HepG2 (cell line): ENCODE results near the gene RAB36. TPM values are rescaled to one million over a fixed set of nuclear protein-coding genes. Genes with fewer than 3 reads are reported as not detected.

Experiments
- CCDC6 ChIP-seq: sonication (generic); formaldehyde crosslinking; IDR thresholded peaks from 2 replicates; pipeline ENCODE4 v1.8.1; 2022; ENCODE audit warnings: mild to moderate bottlenecking, missing genetic modification reagents, moderate library complexity
- ERF ChIP-seq: IDR thresholded peaks from 2 replicates; pipeline ENCODE4 v1.6.1; 2018; ENCODE audit warnings: missing biosample characterization, missing genetic modification reagents
- NFRKB ChIP-seq: fragments of 450-650 bp; IDR thresholded peaks from 2 replicates; pipeline ENCODE4 v1.6.1; 2017
- NR2F2 ChIP-seq: IDR thresholded peaks from 2 replicates; pipeline ENCODE4 v1.6.1; 2012; ENCODE audit warnings: low read depth, inconsistent platforms, borderline replicate concordance
- RFXAP ChIP-seq: sonication (generic); formaldehyde crosslinking; IDR thresholded peaks from 2 replicates; pipeline ENCODE4 v1.4.0; 2020; ENCODE audit warnings: missing genetic modification reagents, borderline replicate concordance
- SMAD1 ChIP-seq: sonication (generic); formaldehyde crosslinking; IDR thresholded peaks from 2 replicates; pipeline ENCODE4 v1.4.0; 2020; ENCODE audit warnings: missing genetic modification reagents, low read depth, mild to moderate bottlenecking, borderline replicate concordance
- TBL1XR1 ChIP-seq: fragments of 150-350 bp; IDR thresholded peaks from 2 replicates; pipeline ENCODE4 v1.6.1; 2014; ENCODE audit warnings: borderline replicate concordance, low read length; ENCODE audit not compliant: partially characterized antibody
- ZBTB40 ChIP-seq, 2 experiments: fragments of 450-650 bp in 1 of 2; sonication (generic) in 1 of 2; formaldehyde crosslinking in 1 of 2; IDR thresholded peaks; 2 replicates each; pipeline versions ENCODE4 v1.6.1 to v1.8.0; 2016 to 2022; ENCODE audit warnings: antibody characterized with exemption in 1 of 2, mild to moderate bottlenecking in 1 of 2, missing genetic modification reagents in 1 of 2
- ZNF256 ChIP-seq: sonication (generic); formaldehyde crosslinking; conservative IDR thresholded peaks from 2 replicates; pipeline ENCODE4 v1.4.0; 2020; ENCODE audit warnings: missing genetic modification reagents
- ZNF572 ChIP-seq: sonication (generic); formaldehyde crosslinking; IDR thresholded peaks from 2 replicates; pipeline ENCODE4 v1.5.1; 2020; ENCODE audit warnings: mild to moderate bottlenecking, missing genetic modification reagents
- polyA plus RNA-seq, 8 experiments: library from polyadenylated mRNA; depleted of rRNA in 3 of 8; stranded (reverse) in 7 of 8; unstranded in 1 of 8; fragments of >200 nt; fragmentation: Illumina TruSeq in 4 of 8; extraction: Trizol in 4 of 8; gene quantifications; 2 replicates each; pipeline versions ENCODE4 v1.2.1 to v1.2.3, GENCODE V29; 2011 to 2016; ENCODE audit warnings: low read depth in 4 of 8, missing spikeins in 1 of 8, mixed read lengths in 1 of 8; ENCODE audit not compliant: insufficient read depth in 1 of 8
- total RNA-seq, 5 experiments: library from RNA; depleted of rRNA; stranded (reverse); fragments of >200 nt; fragmentation: Illumina TruSeq; extraction: Trizol; gene quantifications; 2 replicates each; pipeline ENCODE4 v1.2.3, GENCODE V29; 2016; ENCODE audit warnings: low read depth in 1 of 5
- TF ChIP-seq, protein P1 (sequence below): sonication (generic); formaldehyde crosslinking; IDR thresholded peaks from 2 replicates; pipeline ENCODE4 v1.8.0; 2022; ENCODE audit warnings: mild to moderate bottlenecking, missing genetic modification reagents, moderate library complexity
- TF ChIP-seq, protein P2 (sequence below): sonication (generic); formaldehyde crosslinking; IDR thresholded peaks from 2 replicates; pipeline ENCODE4 v1.4.0; 2020; ENCODE audit warnings: missing genetic modification reagents, borderline replicate concordance
- TF ChIP-seq, protein P3 (sequence below): sonication (generic); formaldehyde crosslinking; conservative IDR thresholded peaks from 2 replicates; pipeline ENCODE4 v1.4.0; 2020; ENCODE audit warnings: missing genetic modification reagents

The RAB36 gene
- total and polyA plus RNA-seq, 2 of the 13 experiments (the other 11 are each of a cell fraction or from before 2014, with no cell fraction given): 0.24 to 0.86 TPM

DNA sequence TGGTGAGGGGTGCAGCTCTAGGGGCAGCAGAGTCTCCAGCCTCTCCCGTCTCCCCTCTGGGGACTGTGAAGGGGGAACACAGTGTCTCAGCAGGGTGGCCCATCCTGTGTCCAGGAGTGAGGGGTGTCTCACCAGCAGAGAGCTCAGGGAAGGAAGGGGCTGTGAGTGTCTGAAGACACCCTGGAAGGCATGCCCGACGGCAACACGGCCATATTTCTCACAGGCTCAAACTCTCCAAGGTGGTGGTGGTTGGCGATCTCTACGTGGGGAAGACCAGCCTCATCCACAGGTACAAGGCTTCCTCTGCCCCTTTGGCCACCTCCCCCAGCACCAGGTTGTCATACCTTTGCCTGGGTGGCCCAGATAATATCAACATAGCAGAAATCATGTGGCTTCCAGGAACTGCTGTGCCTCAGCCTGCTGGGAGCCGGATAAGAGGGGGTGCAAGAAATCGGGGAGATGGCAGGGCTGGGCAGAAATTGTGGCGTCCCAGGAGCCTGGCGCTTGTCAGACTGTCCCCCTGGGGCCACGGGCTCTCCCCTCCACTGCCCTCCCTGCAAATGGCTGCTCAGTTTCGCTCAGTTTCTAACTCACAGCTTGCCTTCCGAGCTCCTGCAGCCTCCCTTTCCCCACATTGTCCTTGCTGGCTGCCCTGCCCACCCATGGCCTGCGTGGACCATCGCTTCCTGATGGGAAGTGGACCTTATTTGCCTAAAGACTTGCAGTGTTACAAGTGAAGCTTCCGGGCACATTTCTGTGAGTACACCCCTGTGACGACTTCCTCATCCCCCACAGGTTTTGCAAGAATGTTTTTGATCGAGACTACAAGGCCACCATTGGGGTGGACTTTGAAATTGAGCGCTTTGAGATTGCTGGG, 7.2 kb downstream of the RAB36 start (continued):
- TF ChIP-seq ZBTB40 (IDR thresholded peaks at IDR 0.05): no peak
- TF ChIP-seq ZBTB40 (CRISPR knock-in tag; IDR thresholded peaks at IDR 0.05): no peak
- no peak for TF ChIP-seq SMAD1
- TF ChIP-seq ERF (CRISPR knock-in tag): peak; percentile 60; the same call in 1 of the 2 replicates
- TF ChIP-seq, protein P1, sequence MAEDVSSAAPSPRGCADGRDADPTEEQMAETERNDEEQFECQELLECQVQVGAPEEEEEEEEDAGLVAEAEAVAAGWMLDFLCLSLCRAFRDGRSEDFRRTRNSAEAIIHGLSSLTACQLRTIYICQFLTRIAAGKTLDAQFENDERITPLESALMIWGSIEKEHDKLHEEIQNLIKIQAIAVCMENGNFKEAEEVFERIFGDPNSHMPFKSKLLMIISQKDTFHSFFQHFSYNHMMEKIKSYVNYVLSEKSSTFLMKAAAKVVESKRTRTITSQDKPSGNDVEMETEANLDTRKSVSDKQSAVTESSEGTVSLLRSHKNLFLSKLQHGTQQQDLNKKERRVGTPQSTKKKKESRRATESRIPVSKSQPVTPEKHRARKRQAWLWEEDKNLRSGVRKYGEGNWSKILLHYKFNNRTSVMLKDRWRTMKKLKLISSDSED (CRISPR knock-in tag): no peak
- no peak for TF ChIP-seq TBL1XR1
- TF ChIP-seq RFXAP (CRISPR knock-in tag): no peak
- no peak for TF ChIP-seq NR2F2
- TF ChIP-seq ZNF256 (CRISPR knock-in tag): no peak
- no peak for TF ChIP-seq ZNF572 (CRISPR knock-in tag)
- TF ChIP-seq, protein P2, sequence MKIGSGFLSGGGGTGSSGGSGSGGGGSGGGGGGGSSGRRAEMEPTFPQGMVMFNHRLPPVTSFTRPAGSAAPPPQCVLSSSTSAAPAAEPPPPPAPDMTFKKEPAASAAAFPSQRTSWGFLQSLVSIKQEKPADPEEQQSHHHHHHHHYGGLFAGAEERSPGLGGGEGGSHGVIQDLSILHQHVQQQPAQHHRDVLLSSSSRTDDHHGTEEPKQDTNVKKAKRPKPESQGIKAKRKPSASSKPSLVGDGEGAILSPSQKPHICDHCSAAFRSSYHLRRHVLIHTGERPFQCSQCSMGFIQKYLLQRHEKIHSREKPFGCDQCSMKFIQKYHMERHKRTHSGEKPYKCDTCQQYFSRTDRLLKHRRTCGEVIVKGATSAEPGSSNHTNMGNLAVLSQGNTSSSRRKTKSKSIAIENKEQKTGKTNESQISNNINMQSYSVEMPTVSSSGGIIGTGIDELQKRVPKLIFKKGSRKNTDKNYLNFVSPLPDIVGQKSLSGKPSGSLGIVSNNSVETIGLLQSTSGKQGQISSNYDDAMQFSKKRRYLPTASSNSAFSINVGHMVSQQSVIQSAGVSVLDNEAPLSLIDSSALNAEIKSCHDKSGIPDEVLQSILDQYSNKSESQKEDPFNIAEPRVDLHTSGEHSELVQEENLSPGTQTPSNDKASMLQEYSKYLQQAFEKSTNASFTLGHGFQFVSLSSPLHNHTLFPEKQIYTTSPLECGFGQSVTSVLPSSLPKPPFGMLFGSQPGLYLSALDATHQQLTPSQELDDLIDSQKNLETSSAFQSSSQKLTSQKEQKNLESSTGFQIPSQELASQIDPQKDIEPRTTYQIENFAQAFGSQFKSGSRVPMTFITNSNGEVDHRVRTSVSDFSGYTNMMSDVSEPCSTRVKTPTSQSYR (CRISPR knock-in tag): peak; percentile 72; the same call in 1 of the 2 replicates
- TF ChIP-seq NFRKB: no peak
- TF ChIP-seq, protein P3, sequence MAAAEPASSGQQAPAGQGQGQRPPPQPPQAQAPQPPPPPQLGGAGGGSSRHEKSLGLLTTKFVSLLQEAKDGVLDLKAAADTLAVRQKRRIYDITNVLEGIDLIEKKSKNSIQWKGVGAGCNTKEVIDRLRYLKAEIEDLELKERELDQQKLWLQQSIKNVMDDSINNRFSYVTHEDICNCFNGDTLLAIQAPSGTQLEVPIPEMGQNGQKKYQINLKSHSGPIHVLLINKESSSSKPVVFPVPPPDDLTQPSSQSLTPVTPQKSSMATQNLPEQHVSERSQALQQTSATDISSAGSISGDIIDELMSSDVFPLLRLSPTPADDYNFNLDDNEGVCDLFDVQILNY (CRISPR knock-in tag): no peak
- no peak for TF ChIP-seq CCDC6 (CRISPR knock-in tag)
